Measurements from ENCODE around the gene SAXO1. TPM values are rescaled to one million over a fixed set of nuclear protein-coding genes. Genes with fewer than 3 reads are reported as not detected.

Gene SAXO1
- total and polyA plus RNA-seq, 5 experiments from 2014 or later: 0.10 to 0.46 (median 0.32) TPM; not detected in 1

GRCh38 chr9:18896004-18896403 is 137.0 kb downstream of the SAXO1 start:
- POLR2A ChIA-PET: no interaction called here
- no peak overlapping the region for H3K4me3 Mint-ChIP-seq
- no peak for ATAC-seq
- peaks cover 0 to 36% (median 10%) of the 10 kb centered on the region in 3 donors for H3K36me3 Mint-ChIP-seq
- no peaks in the 10 kb centered on the region for H3K4me1 Mint-ChIP-seq
- peaks cover 0 to 6% (median 4%) of the 10 kb centered on the region in 5 donors for H3K27me3 Mint-ChIP-seq
- H3K27ac Mint-ChIP-seq: no peak overlapping the region
- DNase-seq: no peak
- peaks cover under 1 to 55% (median 34%) of the 10 kb centered on the region in 9 donors for H3K9me3 Mint-ChIP-seq

- Mint-ChIP-seq H3K4me3 (no peak overlapping the region), H3K9me3 (peaks cover 0 to 33% (median 21%) of the 10 kb centered on the region in 9 donors), H3K27me3 (peaks cover 0 to 14% (median 4%) of the 10 kb centered on the region in 5 donors), H3K36me3 (peaks cover 0 to 30% (median 10%) of the 10 kb centered on the region in 3 donors), H3K4me1 (no peaks in the 10 kb centered on the region), H3K27ac (no peak overlapping the region)
- no peak for DNase-seq
- POLR2A ChIA-PET: no interaction called here
- no peak for ATAC-seq
Measured at GRCh38 chr9:18893491-18893890, 139.5 kb downstream of the SAXO1 start.

GRCh38 chr9:18893046-18893445 is 140.0 kb downstream of the SAXO1 start:
- Mint-ChIP-seq H3K4me3 (no peak overlapping the region), H3K27ac (no peak overlapping the region), H3K27me3 (peaks cover 0 to 10% (median 4%) of the 10 kb centered on the region in 5 donors), H3K36me3 (peaks cover 0 to 26% (median 8%) of the 10 kb centered on the region in 3 donors), H3K4me1 (no peaks in the 10 kb centered on the region), H3K9me3 (peaks cover 0 to 33% (median 17%) of the 10 kb centered on the region in 9 donors)
- no peak for DNase-seq
- POLR2A ChIA-PET: no interaction called here
- ATAC-seq: no peak

GRCh38 chr9:18891946-18892670 is 140.9 kb downstream of the SAXO1 start:
- ATAC-seq (no peak), DNase-seq (no peak)
- Mint-ChIP-seq H3K9me3 (peaks cover 0 to 30% (median 17%) of the 10 kb centered on the region in 9 donors), H3K27me3 (peaks cover 0 to 9% (median 4%) of the 10 kb centered on the region in 5 donors), H3K36me3 (peaks cover 0 to 26% (median 8%) of the 10 kb centered on the region in 3 donors), H3K27ac (no peak overlapping the region), H3K4me3 (no peak overlapping the region), H3K4me1 (no peaks in the 10 kb centered on the region)
- POLR2A ChIA-PET: no interaction called here

- Mint-ChIP-seq H3K4me1 (no peaks in the 10 kb centered on the region), H3K36me3 (peaks cover 0 to 14% (median 2%) of the 10 kb centered on the region in 3 donors), H3K9me3 (peaks cover 0 to 18% (median 8%) of the 10 kb centered on the region in 9 donors), H3K4me3 (no peak overlapping the region), H3K27me3 (peaks cover under 1 to 9% (median 4%) of the 10 kb centered on the region in 5 donors), H3K27ac (no peak overlapping the region)
- DNase-seq: no peak
- ATAC-seq: no peak
- POLR2A ChIA-PET: no interaction called here
Measured at GRCh38 chr9:18890372-18890771, 142.6 kb downstream of the SAXO1 start.

GRCh38 chr9:18889550-18889949 is 143.5 kb downstream of the SAXO1 start:
- H3K27ac Mint-ChIP-seq: no peak overlapping the region

GRCh38 chr9:18888290-18888689 is 144.7 kb downstream of the SAXO1 start:
- peaks cover 0 to 7% (median 2%) of the 10 kb centered on the region in 9 donors for H3K9me3 Mint-ChIP-seq
- POLR2A ChIA-PET: no interaction called here
- no peak overlapping the region for H3K4me3 Mint-ChIP-seq
- H3K27me3 Mint-ChIP-seq: peaks cover 2 to 15% (median 7%) of the 10 kb centered on the region in 5 donors
- H3K36me3 Mint-ChIP-seq: no peaks in the 10 kb centered on the region
- no peak overlapping the region for H3K27ac Mint-ChIP-seq
- no peaks in the 10 kb centered on the region for H3K4me1 Mint-ChIP-seq
- ATAC-seq (no peak), DNase-seq (no peak)

More at GRCh38 chr9:18889550-18889949, 143.5 kb downstream of the SAXO1 start:
- Mint-ChIP-seq H3K9me3 (peaks cover 0 to 12% (median 4%) of the 10 kb centered on the region in 9 donors), H3K36me3 (peaks cover 0 to 5% (median 0%) of the 10 kb centered on the region in 3 donors), H3K4me3 (no peak overlapping the region), H3K4me1 (no peaks in the 10 kb centered on the region), H3K27me3 (peaks cover 2 to 12% (median 6%) of the 10 kb centered on the region in 5 donors)
- ATAC-seq (no peak), DNase-seq (no peak)
- POLR2A ChIA-PET: no interaction called here

GRCh38 chr9:18887546-18887945 is 145.5 kb downstream of the SAXO1 start:
- H3K27ac Mint-ChIP-seq: no peak overlapping the region
- H3K27me3 Mint-ChIP-seq: peaks cover 2 to 18% (median 8%) of the 10 kb centered on the region in 5 donors
- peaks cover 0 to 7% (median 3%) of the 10 kb centered on the region in 9 donors for H3K9me3 Mint-ChIP-seq
- H3K4me3 Mint-ChIP-seq: no peak overlapping the region
- H3K36me3 Mint-ChIP-seq: no peaks in the 10 kb centered on the region
- H3K4me1 Mint-ChIP-seq: no peaks in the 10 kb centered on the region
- DNase-seq (no peak), ATAC-seq (no peak)
- POLR2A ChIA-PET: no interaction called here

GRCh38 chr9:18881758-18882157 is 151.3 kb downstream of the SAXO1 start:
- no peaks in the 10 kb centered on the region for H3K4me1 Mint-ChIP-seq
- no peak overlapping the region for H3K27ac Mint-ChIP-seq
- H3K36me3 Mint-ChIP-seq: no peaks in the 10 kb centered on the region
- DNase-seq (no peak), ATAC-seq (no peak)
- no peak overlapping the region for H3K4me3 Mint-ChIP-seq
- H3K9me3 Mint-ChIP-seq: peaks cover 0 to 16% (median 7%) of the 10 kb centered on the region in 9 donors
- H3K27me3 Mint-ChIP-seq: peaks cover 6 to 45% (median 25%) of the 10 kb centered on the region in 5 donors
- POLR2A ChIA-PET: no interaction called here

- peaks cover 4 to 55% (median 24%) of the 10 kb centered on the region in 5 donors for H3K27me3 Mint-ChIP-seq
- H3K9me3 Mint-ChIP-seq: peaks cover 0 to 37% (median 5%) of the 10 kb centered on the region in 9 donors
- no peak overlapping the region for H3K27ac Mint-ChIP-seq
- ATAC-seq (no peak), DNase-seq (no peak)
- POLR2A ChIA-PET: no interaction called here
- no peaks in the 10 kb centered on the region for H3K4me1 Mint-ChIP-seq
- H3K4me3 Mint-ChIP-seq: no peak overlapping the region
- H3K36me3 Mint-ChIP-seq: peaks cover 0 to 8% (median 0%) of the 10 kb centered on the region in 3 donors
Measured at GRCh38 chr9:18877984-18878383, 155.0 kb downstream of the SAXO1 start.

Other genes with a start within 250 kb of the SAXO1 start
- 10 to 100 TPM; 54.4 to 55.6 TPM for gene RRAGA, start 16.2 kb upstream of the SAXO1 start, total RNA-seq
- 10 to 100 TPM; 64.9 to 82.1 (median 66.2) TPM for gene RRAGA, start 16.2 kb upstream of the SAXO1 start, polyA plus RNA-seq
- gene HAUS6, start 69.7 kb upstream of the SAXO1 start, total RNA-seq: 10 to 100 TPM; 22.1 TPM
- 1 to 10 TPM; 4.6 to 5.2 (median 4.7) TPM for gene HAUS6, start 69.7 kb upstream of the SAXO1 start, polyA plus RNA-seq
- 10 to 100 TPM; 50.3 to 53.0 TPM for gene PLIN2, start 94.3 kb upstream of the SAXO1 start, total RNA-seq
- 100 to 1,000 TPM in 1 of 3 donors, 10 to 100 TPM in 2; 62.7 to 105 (median 65.7) TPM for gene PLIN2, start 94.3 kb upstream of the SAXO1 start, polyA plus RNA-seq
- gene DENND4C, start 197.5 kb upstream of the SAXO1 start, total RNA-seq: 10 to 100 TPM; 72.6 to 74.4 TPM
- 10 to 100 TPM; 31.0 to 40.2 (median 35.1) TPM for gene DENND4C, start 197.5 kb upstream of the SAXO1 start, polyA plus RNA-seq